Measurements from ENCODE around the gene DCC.

The DCC gene

GRCh38 chr18:52582516-52582915, 242.5 kb downstream of the DCC start:
- in situ Hi-C loops (cut with MboI; ENCODE audit: low sequenced_read_pairs), result no loop called here

- in situ Hi-C loops (cut with MboI; ENCODE audit: low sequenced_read_pairs), result no loop called here
Observed at GRCh38 chr18:52588931-52589330, 248.9 kb downstream of the DCC start.

- in situ Hi-C loops (cut with MboI; ENCODE audit: low sequenced_read_pairs), result no loop called here
Observed at GRCh38 chr18:52596748-52597435, 256.9 kb downstream of the DCC start.

GRCh38 chr18:52598921-52599320, 258.9 kb downstream of the DCC start:
- in situ Hi-C loops (cut with MboI; ENCODE audit: low sequenced_read_pairs), result no loop called here

GRCh38 chr18:52602820-52603219, 262.8 kb downstream of the DCC start:
- in situ Hi-C loops (cut with MboI; ENCODE audit: low sequenced_read_pairs), result no loop called here

- in situ Hi-C loops (cut with MboI; ENCODE audit: low sequenced_read_pairs), result no loop called here
Observed at GRCh38 chr18:52605345-52605744, 265.3 kb downstream of the DCC start.

- in situ Hi-C loops (cut with MboI; ENCODE audit: low sequenced_read_pairs), result no loop called here
Observed at GRCh38 chr18:52607985-52608384, 268.0 kb downstream of the DCC start.

- in situ Hi-C loops (cut with MboI; ENCODE audit: low sequenced_read_pairs), result no loop called here
Observed at GRCh38 chr18:52610451-52611115, 270.6 kb downstream of the DCC start.

- in situ Hi-C loops (cut with MboI; ENCODE audit: low sequenced_read_pairs), result no loop called here
Observed at GRCh38 chr18:52612406-52612805, 272.4 kb downstream of the DCC start.

- in situ Hi-C loops (cut with MboI; ENCODE audit: low sequenced_read_pairs), result no loop called here
Observed at GRCh38 chr18:52615321-52615720, 275.3 kb downstream of the DCC start.

- in situ Hi-C loops (cut with MboI; ENCODE audit: low sequenced_read_pairs), result no loop called here
Observed at GRCh38 chr18:52615943-52616342, 275.9 kb downstream of the DCC start.

- in situ Hi-C loops (cut with MboI; ENCODE audit: low sequenced_read_pairs), result no loop called here
Observed at GRCh38 chr18:52617931-52618330, 277.9 kb downstream of the DCC start.

- in situ Hi-C loops (cut with MboI; ENCODE audit: low sequenced_read_pairs), result no loop called here
Observed at GRCh38 chr18:52620926-52621439, 281.0 kb downstream of the DCC start.

GRCh38 chr18:52624702-52625101, 284.7 kb downstream of the DCC start:
- in situ Hi-C loops (cut with MboI; ENCODE audit: low sequenced_read_pairs), result no loop called here

GRCh38 chr18:52636536-52636935, 296.5 kb downstream of the DCC start:
- in situ Hi-C loops (cut with MboI; ENCODE audit: low sequenced_read_pairs), result no loop called here

- in situ Hi-C loops (cut with MboI; ENCODE audit: low sequenced_read_pairs), result no loop called here
Observed at GRCh38 chr18:52648201-52648600, 308.2 kb downstream of the DCC start.

GRCh38 chr18:52652391-52652790, 312.4 kb downstream of the DCC start:
- in situ Hi-C loops (cut with MboI; ENCODE audit: low sequenced_read_pairs), result no loop called here

GRCh38 chr18:52657043-52657805, 317.2 kb downstream of the DCC start:
- in situ Hi-C loops (cut with MboI; ENCODE audit: low sequenced_read_pairs), result no loop called here

GRCh38 chr18:52667463-52668065, 327.6 kb downstream of the DCC start:
- in situ Hi-C loops (cut with MboI; ENCODE audit: low sequenced_read_pairs), result no loop called here

- in situ Hi-C loops (cut with MboI; ENCODE audit: low sequenced_read_pairs), result no loop called here
Observed at GRCh38 chr18:52670896-52671295, 330.9 kb downstream of the DCC start.

GRCh38 chr18:52678034-52678433, 338.0 kb downstream of the DCC start:
- in situ Hi-C loops (cut with MboI; ENCODE audit: low sequenced_read_pairs), result no loop called here
